GM19372 (cell line): ENCODE results near the gene ACSBG1.
A peak's percentile ranks its signal among the peaks of the same experiment; 100 is the strongest.
"Not testable (repeated sequence)": the region's sequence is repeated elsewhere in the genome, so short reads cannot be mapped to it uniquely, and the experiment has no call there.

Experiments
- ATAC-seq: cut with Tn5 transposase; IDR thresholded peaks from one replicate; pipeline ENCODE4 v1.9.1; 2021; ENCODE audit warnings: mild to moderate bottlenecking, low read depth, moderate library complexity; ENCODE audit not compliant: unreplicated experiment

Gene ACSBG1

DNA sequence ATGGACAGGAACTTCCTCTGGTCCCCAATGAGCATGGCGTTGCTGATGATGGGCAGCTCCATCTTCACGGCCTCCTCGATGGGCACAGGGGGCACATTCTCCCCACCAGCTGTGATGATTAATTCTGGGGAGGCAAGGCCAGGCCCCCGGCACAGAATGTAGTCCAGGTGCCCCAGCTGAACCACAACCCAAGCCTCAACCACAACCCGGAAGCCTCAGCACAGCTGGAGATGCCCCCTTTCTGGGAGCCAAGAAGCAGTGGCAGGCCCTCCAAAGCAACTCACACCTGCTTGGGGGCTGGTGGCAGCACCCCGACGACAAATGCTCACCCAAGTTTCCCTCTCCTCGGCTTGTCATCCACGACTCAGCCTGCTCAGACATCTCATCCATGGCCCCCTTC, 60.0 kb downstream of the ACSBG1 start:
- no peak for ATAC-seq

DNA sequence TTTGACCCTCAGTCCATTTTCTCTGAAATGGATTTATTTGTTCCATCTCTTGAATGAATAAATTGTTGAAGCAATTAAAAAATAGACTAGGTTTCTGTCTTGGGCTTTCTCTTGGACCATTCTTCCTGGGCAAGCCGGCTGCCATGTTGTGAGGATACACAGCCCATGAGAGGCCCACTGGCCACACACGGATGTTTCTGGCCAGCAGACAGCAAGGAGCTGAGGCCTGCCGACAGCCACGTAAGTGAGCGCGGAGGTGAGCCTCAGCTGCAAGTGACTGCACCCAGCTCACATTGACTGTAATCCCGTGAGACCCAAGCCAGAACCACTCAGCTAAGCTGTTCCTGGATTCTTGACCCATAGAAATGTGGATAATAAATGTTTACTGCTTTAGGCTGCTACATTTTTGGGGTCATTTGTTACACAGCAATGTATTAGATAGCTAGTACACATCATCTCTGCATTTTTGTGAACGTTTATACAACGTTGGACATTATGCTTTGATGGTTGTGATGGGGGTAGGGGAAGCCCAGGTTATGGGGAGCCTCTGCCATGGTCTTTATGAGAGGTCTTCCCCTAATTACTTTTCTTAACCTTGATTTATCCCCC, 62.4 kb downstream of the ACSBG1 start:
- ATAC-seq = no peak

DNA sequence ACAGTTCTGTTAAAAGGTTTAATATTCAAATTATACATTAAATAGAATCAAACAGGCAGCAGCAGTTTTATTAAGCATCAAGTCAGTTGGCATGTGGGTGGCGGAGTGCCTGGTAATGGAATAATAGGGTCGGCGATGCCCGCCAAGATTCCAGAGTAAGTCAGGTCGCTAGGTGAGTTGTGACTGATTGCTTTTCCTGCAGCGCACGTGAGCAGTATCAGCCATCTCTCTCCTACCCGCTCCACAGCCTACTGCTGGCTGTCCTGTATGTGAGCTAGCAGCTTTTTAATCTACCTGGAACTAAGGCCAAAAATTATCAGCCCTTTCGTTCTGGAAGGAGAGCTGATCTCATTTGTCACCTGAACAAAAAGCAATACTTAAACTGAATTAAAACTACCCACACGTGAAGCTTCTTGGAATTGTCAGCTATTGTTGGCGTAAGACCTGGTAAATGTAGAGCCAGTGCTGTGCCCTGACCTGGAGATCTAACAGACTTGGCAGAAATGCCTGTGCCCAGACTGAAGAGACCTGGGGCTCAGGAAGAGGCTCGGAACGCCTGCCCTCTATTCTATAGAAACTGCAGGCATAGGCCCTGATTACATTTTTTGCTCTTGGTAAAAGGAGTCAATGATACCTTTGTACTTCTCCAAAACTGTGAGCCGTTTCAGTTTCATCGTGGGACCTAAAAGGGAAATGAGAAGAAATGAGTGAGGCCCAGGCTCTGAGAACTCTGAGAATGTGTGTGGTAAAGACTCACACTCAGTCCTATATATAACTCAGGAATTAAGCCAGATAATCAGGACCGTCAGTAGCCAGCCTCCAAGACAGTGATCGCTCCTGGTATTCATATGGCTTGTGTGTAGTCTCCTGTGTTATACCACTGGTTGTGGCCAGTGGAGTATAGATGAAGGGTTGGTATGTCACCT, 63.3 kb downstream of the ACSBG1 start:
- ATAC-seq = peak; percentile 60

DNA sequence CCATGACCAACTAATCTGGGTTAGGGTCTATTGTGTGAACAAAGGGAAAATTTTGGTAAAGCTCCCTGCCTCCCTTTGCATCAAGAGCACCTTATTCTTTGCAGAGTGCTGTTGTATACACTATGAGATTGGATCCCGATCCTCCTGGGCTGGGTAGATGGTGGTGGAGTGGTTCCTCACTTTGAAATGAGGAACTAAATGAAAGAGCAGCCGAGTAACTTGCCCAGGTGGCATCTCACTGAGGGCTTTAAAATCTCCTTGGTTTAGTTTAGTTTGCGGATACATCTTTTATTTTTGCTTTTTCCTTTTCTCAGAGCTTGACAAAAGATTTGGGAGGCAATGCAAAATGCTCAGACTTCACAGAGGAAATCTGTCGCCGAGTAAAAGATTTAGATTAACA, 65.8 kb downstream of the ACSBG1 start:
- no peak for ATAC-seq

DNA sequence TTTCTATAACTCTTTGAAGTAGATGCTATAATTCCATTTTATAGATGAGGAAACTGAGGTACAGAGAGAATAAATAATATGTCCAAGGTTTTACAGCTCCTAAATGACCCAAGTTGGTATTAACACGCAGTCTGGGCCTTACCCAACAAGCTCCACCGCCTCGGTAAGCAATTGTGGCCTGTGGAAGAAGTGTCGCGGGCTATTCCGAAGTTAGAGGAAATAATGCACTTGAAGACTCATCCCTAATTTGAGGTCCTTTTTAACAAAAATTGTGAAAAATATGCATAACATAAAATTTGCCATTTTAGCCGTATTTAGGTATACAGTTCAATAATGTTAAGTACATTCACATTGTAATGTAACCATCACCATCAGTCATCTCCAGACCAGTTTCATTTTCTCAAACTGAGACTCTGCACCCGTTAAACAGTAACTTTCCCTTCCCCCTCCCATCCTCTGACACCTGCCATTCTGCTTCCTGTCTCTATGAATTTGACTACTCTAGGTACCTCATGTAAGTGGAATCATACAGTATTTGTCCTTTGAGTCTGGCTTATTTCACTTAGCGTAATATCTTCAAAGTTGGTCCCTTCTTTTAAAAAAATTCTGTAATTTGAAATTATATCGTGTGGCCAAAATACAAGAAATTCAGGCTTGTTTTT, 67.0 kb downstream of the ACSBG1 start:
- ATAC-seq = peak; percentile 70

DNA sequence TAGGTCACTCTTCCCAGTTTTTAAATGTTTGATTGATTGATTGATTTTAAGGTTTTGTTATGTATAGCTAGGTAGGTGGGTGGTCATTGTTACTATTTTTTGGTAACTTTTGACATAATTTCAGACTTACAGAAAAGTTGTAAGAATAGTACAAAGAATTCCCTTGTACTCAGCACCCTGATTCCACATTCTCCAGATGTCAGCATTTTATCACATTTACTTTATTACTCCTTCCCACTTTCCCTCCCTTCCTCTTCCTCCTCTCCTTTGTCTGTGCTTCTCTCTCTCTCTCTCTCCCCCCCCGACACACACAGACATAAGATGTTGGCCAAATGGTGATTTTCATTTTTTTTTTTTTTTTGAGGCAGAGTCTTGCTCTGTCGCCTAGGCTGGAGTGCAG, 70.4 kb downstream of the ACSBG1 start:
- no peak for ATAC-seq

DNA sequence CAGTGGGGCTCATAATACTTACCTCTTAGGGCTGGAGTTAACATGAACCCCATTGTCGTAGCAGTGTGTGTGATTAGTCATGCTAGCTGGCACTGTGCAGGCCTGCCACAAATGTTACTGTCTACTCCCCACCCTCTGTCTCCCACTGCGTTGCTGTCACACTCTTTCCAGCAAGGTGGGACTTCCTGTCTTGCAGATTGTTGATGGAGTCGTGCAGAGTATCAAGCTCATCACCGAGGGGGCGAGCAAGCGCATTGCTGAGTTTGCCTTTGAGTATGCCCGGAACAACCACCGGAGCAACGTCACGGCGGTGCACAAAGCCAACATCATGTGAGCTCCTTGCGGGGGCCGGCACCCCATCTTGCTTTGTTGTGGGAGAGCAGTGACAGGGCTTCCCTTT, 72.3 kb downstream of the ACSBG1 start:
- ATAC-seq = no peak

DNA sequence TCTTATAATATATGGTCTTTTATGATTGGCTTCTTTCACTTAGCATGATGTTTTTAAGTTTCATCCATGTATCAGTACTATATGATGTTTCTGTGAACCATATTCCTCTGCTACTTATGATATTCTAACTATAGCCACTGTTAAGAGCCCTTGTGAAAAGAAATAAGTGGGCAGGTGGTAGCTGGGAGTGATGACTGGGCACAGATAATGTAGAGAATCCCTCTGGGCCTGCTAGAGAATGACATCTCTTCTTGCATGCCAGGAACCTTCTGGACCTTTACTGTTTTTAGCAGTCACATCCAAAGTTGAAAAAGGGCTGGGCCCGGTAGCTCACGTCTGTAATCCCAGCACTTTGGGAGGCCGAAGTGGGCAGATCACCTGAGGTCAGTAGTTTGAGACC, 75.0 kb downstream of the ACSBG1 start:
- no peak for ATAC-seq

DNA sequence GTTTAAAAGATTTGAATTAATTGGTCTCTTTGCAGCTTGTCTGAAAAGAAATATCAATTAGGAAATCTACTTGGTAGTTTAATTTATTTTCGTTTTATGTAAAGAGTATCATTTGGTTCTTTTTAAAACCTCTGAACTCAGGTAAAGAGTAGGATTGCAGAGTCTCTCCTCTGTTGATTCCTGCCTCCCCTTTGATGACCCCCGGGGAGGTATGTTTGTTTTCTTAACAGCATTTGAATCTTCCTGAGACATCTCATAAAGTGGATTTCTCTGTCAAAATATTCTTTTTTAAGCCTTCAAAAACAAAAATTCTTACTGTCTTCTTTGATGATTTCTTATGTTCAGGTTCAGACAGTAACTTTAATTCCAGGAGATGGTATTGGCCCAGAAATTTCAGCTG, 77.2 kb downstream of the ACSBG1 start:
- ATAC-seq = no peak

DNA sequence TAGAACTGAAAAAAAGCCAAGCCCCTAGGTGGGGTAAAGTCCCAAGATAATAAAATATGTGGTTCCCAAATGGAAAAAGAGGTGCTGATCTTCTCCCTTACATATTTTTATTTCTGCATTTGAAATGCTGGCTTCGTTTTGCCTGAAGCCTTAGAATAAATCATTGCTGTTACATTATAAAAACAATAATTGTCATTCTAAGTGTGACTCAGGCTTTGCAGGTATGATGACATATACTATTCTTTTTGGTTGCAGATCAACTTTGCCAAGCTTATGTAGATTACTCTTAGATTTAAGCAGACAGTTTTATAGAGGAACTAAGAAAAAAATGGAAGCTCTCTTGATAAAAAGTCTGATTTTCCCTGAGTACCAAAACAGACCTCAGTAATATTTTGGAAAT, 77.7 kb downstream of the ACSBG1 start:
- no peak for ATAC-seq

DNA sequence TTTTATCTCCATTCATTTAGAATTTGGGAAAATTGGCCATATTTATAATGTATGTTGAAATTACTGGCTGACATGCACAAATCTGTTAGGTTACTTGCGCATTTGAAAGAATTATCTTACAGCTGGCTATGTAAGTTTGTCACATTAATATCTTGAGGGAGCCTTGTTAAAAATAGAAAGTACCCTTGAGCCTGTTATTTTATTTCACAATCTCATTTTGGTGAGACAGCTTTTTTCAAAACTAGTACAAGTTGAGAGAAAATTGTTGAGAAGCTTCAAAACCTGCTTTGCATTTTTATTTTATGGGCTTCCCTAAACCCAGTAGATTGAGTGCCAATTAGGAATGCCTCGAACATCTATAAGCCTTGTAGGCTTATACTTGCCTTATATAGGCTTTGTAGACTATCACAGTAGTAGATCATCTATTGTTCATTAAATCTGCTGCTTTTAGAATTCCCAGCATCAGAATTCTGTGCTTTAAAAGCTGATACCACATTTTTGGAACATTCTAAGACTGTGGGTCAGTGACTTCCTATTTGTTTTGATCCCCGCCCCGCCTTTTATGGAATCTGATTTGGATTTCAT, 78.9 kb downstream of the ACSBG1 start:
- no peak for ATAC-seq

DNA sequence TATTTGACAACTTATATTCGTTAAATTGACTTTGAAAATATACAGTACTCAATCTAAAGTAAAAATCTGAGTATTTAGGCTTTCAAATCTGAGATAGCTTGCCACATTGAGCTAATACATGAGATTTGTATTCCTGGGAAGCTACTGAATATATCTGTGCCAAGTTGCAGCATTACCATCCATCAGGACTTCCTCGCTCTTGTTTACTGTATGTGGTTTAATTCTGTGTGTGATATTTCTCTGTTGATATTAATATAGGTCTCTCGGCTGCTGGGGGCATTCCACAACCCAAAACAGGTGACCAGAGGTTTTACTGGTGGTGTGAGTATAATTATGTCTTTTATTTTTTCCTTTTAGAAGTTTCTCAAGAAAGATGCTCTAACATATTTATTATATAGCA, 79.4 kb downstream of the ACSBG1 start:
- ATAC-seq = no peak

DNA sequence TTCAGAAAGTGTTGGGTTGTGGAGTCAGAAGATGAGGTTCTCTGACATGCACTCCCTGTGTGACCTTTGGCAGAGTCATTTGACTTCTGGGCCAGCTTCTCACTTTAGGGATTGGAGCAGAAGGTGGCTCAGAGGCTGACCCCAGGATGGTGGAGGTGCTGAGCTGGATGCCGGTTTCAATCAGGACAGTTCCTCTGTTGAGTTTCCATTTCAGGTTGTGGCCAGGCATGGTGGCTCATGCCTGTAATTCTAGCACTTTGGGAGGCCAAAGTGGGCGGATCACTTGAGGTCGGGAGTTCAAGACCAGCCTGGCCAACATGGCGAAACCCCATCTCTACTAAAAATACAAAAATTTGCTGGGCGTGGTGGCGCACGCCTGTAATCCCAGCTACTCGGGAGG, 83.3 kb downstream of the ACSBG1 start:
- ATAC-seq = not testable (repeated sequence)

DNA sequence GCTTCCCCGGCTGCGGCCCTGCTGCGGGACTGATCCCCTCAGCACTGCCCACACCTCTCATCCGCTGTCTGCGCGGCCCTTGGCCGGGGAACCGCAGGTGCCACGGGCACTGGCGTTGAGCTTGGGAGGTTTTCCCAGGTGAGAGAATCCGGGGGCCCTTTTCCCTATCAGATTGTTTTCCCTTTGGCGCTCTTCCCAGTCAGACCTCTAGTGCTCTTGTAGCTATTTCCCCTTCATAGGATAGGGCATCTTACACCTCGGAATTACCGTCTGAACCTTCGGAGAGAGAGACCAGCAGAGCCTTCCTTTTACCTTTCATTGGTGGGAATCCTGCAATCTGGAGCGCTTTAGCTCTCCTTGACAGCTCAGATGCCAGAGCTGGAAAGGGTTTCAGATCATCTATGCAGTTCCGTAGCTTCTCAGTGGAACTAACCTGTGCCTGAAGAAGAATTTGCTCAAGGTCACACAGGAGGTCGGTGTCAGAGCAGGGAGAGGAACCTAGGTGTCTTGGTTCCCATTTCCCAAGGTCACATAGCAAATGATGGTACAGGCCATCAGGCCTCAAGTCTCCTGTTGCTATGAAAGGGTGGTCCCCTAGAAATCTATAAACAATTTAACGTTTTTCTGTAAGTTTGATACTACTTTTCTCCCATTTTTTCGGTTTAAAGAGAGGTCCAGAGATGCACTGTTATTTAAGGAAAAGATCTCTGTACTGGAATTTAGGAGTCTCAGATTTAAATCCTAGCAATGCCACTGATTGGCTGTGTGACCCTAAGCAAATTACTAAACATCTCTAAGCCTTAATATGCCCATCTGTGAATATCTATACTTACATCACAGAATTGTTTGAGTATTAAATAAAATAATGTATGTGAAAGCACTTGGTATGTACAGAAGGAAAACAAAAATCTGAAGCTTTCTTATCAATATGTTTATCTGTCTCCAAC, 84.3 kb downstream of the ACSBG1 start:
- no peak for ATAC-seq

DNA sequence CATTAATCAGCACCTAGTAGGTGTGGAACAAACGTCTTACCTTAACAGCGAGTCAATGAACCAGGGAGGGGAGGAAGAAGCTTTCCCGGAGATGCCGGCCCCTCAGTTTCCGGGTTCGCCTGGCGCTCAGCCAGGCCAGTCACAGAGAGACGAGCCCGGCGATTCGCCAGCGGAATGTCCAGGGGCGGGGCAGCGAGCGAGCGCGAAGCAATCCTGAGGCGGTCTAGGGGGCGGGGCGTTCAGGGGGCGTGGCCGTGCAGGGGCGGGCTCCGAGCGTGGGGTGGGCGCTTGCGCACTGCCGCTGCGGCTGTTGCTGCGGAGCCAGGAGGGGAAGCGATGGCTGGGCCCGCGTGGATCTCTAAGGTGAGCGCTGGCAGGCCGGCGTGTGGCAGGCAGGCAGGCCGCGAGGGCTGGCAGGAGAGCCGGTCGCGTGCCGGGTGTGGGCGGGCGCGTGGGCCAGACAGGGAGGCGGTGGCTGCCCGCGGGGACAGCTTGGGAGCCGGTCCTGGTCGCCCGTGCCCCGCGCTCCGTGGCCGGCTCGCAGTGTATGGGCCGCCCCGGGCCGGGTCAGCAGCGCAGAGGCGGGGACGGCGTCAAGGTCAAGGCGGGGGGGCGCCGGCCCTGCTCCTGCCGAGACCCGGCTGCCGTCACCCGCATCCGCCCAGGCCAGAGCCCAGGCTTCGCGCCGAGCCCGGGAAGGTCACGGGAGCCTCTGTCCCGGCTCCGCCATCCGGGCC, 85.1 kb downstream of the ACSBG1 start, which contains the start of gene IDH3A:
Gene IDH3A, plus strand, starts transcription at position 295 of the 737 bp plus-strand sequence. Its CDS starts 42 bp downstream, at position 337.
- peak; percentile 81 for ATAC-seq

DNA sequence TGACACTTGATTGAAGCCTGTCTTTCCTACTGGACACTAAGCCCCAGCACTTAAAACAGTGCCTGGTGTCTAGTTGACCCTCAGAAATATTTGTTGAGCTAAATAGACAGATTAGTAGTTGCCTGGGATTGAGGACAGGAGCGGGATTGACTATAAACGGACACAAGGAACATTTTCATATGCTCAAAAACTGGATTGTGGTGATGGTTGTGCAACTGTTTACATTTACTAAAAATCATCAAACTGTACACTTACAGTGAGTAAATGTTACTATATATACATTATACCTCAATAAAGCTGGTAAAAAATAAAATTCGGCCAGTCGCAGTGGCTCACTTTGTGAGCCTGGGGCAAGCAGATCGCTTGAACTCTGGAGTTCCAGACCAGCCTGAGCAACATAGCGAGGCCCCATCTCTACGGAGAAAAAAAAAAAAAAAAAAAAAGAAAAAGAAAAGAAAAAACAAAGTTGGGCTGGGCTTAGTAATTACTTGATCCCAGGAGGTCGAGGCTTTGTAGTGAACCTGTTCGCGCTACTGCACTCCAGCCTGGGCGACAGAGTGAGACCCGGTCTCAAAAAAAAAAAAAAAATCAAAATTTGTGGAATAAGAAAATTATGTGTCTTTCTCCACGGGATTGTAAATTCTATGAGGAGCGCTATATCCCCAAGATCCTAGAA, 85.8 kb downstream of the ACSBG1 start:
- peak; percentile 3 for ATAC-seq

DNA sequence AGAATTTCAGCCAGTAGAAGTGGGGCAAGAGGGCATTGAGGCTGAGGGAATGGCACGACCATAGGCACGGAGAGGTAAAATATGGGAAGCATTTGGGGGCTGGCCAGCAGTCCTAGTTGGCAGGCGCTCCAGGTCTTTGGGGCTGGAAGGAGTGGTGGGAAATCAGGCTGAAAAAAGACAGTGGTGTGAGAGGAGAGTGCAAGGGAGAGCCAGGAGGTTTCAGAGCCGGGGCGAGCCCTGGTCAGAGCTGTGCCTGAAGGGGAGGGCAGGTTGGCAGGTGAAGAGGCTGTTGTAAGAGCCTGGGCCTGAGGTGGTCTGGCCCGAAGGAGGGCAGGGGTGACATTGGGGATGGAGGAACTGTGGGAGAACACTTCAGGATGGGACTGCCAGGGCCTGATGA, 86.8 kb downstream of the ACSBG1 start:
- ATAC-seq = no peak

DNA sequence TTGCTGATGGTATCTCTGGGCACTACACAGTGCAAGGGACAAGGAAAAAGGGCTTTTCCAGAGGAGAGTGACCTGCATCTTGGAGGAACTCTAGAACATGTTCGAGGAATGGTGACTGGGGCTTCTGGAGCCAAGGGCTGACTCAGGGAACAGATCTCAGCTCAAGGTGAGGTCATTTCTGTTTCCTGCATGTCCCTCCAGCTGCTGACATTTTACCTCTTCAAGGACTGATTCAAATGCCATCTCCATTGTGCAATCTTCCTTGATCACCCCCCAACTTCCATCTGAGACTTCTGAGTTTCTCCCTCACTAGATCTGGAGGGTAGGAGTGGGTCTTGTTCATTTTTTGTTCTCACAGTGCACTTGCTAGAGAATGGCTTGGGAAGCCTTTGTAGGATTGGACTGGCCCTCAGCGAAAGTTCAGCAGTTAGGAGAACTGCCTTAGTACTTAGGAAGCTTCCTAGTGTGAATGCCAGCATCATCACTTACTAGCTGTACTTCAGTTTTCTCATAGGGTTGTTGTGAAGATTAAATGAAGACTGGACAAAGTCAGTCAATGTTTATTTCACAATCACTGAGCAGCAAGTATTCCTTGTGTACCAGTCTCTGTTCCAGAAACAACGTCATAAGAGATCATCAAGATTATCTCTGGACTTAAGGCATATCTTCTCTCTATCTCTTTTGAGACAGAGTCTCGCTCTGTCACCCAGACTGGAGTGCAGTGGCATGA, 87.8 kb downstream of the ACSBG1 start:
- ATAC-seq = no peak
